GM19438 (cell line): ENCODE measurements around the gene CFAP65.

ENCODE experiments used
- ATAC-seq: cut with Tn5 transposase; IDR thresholded peaks from one replicate; pipeline ENCODE4 v1.9.1; 2021; ENCODE audit warnings: low read depth; ENCODE audit not compliant: unreplicated experiment

The CFAP65 gene

GRCh38 chr2:219032051-219032745, 9.1 kb downstream of the CFAP65 start:
- ATAC-seq, result no peak

GRCh38 chr2:219031005-219031738, 10.1 kb downstream of the CFAP65 start:
- no peak for ATAC-seq

- ATAC-seq, result no peak
These were observed 11.0 kb downstream of the CFAP65 start for GRCh38 chr2:219030177-219030940.

DNA sequence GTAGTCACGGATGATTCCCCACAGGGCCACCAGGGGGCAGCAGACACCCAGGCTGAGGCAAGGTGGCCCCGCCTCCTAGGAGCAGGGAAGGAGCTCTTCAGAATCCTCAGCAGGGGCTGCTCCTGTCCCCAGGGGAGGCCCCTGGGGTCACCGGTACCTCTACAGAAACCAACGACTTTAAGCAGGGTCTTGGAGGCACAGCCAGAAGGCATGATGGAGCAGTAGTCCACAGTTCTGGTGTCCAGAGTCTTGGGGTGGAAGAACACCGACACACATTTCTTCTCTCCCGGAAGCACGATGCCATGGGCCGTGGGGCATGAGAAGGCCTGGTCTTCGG, 11.5 kb downstream of the CFAP65 start:
- peak; percentile 62 for ATAC-seq

DNA sequence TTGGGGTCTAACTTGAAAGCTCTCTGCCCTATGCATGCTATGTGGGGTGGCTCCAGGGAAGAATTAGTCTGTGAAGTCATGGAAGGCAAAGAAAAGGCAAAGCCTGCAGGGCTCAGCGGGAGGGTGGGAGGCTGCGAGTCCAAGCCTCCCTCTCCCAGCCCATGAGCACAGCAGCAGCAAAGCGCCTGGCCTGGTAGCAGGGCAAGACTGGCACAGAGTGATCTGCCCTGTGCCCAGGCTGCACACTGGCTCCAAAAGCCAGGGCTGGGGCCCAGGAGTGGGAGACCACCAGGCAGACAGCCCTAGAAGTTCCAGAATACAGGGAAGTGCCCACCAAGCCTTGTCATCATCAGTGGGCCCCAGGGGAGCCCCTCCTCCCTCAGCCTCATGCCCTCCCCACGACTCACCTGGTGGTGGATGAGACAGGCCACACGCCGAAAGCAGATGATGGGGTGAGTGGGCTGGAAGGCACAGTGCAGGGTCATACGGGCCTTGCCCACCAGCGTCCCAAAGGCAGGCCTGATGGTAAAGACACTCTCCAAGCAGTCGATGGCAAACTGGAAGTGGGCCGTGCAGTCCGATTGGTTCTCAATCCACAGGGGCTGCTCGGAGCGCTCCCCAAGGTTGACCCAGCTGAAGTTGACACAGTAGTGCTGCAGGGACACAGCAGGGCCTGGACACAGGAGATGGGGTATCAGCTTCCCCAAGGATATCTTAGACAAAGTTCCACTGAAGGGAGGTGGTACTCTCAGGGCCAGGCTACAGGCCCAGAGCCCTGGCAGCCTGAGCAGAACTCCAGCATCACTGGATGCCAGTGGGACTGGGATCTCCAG, 12.1 kb downstream of the CFAP65 start:
- no peak for ATAC-seq

DNA sequence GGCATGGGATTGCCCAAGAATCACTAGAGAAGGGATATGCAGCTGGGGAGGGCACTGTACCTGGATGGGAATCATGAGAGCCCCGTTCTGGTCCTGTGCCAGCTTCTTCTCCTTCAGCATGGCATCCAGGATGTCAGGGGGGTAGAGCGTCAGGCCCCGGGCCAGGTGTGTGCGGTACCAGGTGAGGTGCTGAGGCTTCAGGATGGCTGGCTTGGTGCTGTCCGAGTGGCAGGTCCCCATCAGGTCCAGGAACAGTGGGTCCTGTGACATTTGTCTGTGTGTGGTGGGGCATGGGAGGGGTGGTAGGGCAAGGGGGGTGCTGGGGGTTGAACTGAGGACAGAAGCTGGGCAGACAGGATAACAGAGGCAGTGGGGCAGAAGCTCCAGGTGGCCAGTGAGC, 13.2 kb downstream of the CFAP65 start:
- no peak for ATAC-seq

DNA sequence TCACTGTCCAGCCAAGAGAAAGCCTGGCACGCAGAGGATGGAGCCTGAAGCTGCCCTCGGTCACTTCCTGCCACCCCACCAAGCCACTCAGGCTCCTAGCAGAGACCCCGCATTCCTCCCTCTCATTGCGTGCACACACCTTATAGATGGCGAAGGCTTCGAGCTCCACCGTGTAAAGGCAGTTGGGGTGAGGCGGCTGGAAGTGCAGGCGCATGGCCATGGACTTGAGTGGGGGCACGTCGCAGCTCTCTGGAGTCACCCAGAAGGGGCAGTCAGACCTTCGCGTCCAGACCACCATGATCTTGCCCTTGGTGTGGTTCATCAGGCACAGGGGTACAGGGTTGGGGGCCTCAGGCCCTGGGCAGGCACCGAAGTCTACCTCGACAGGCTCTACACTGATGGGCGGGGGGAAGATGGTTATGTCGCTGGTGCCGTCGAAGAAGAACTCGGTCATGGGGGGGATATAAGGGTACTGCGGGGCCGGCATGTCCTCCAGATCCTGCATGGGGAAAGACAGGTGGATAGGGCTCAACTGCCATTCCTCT, 13.7 kb downstream of the CFAP65 start:
- ATAC-seq, result no peak

DNA sequence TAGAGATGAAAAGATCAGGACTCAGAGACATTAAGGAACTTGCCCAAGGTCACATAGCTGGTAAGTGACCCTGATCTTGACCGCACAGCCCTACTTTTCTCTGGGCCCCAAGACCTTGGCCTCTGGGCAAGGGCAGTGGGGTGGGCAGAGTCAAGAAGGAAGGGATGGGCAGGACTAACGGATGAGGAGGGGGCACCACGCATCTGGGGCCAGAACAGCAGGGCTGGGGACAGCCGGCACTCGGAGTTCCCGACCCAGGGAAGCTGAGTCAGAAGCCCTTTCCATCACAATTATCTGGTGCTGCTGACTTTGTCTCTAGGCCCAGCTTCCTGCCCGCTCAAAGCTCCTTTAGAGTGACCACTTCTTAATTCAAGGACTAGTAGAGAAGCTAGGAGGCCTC, 14.4 kb downstream of the CFAP65 start:
- no peak for ATAC-seq

- no peak for ATAC-seq
These were observed 15.4 kb downstream of the CFAP65 start for GRCh38 chr2:219025637-219026585.

GRCh38 chr2:219024059-219024458, 17.3 kb downstream of the CFAP65 start:
- no peak for ATAC-seq

GRCh38 chr2:219023045-219023605, 18.2 kb downstream of the CFAP65 start:
- no peak for ATAC-seq

DNA sequence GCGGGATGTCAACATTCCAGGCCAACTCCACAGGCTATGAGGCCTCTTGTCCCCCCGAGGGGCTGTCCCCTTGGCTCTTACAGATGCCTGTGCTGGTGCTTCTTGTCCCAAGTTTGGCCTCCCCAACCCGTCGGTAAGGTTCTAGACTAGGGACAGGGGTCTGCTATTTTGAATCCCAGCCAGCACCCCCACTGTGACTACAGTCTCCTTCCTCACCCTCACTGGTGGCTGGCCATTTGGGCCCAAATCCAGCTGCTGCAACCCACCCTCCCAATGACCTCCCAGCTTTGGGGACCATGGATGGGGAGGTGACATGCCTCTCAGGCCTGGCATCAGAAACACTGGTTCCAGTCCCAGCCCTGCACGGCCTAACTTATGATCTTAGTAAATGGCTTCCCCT, 18.7 kb downstream of the CFAP65 start:
- ATAC-seq, result no peak

GRCh38 chr2:219022041-219022440, 19.3 kb downstream of the CFAP65 start:
- ATAC-seq, result no peak

DNA sequence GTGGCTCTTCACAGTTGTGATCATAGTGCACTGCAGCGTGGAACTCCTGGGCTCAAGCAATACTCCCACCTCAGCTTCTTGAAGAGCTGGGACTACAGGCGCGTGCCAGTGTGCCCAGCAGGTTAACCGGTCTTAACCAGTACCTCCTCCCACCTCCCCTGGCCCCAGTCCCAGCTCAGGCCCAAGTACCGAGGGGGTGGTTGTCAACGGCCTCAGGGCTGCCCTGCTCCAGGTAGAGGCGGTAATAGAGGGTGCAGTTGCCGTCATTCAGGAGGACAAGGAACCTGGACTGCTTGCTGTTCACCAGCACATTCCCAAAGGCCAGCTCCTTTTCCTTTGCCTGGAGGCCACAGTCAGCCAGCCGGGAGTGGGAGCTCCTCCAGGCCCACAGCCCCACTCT, 19.7 kb downstream of the CFAP65 start:
- no peak for ATAC-seq

DNA sequence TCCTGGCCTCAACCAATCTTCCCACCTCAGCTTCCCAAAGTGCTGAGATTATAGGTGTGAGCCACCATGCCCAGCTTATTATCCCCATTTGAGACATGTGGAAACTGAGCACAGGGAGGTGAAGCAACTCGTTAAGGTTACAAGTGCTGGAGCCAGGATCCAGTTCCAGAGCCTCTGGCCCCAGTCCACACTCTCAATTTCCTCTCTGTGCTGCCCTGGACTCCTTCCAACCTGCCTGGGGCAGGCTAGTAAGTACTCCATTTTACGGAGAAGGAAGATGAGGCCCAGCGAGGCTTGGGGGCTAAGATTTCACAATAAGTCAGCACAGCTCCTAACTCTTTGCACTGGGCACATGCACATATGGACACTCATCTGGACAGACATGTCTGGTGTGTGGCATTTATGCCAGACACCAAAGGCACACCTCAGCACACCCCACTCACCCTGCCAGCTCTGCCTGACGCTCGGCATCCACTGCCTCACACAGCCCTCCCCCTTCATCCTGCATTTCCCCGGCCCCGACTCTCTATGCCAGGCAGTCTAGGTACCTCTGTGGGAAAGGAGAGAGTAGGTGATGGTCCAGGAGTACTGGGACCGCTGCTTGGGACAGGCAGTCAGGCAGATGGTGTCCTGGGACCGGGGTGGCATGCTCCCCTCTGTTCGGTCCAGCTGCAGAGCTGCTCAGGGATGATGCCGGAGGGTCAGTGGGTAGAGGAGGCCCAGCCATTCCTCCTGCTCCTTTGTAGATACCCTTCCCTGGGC, 20.5 kb downstream of the CFAP65 start:
- ATAC-seq, result no peak

GRCh38 chr2:219019436-219019835, 21.9 kb downstream of the CFAP65 start:
- no peak for ATAC-seq

DNA sequence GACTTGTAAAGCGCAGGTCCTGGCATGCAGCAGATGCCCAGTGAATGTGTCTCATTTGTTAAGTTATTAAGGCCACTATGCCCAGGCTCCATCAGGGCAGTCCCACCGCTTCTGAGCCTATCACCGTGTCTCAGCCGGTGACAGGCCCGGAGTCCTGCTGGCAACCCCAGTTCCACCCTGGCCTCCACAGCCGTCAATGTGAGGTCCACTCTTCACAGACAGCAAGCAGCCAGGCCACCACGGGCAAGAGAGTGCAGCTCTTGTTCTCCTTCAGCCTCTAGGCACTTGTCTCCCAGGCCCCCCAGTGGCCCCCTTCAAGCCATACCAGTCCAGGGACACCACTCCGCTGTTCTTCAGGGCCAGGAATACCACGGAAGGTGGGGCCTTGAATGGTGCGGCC, 22.6 kb downstream of the CFAP65 start:
- ATAC-seq, result no peak

GRCh38 chr2:219018286-219018685, 23.0 kb downstream of the CFAP65 start:
- no peak for ATAC-seq
